C4-2B (cell line): ENCODE results near the gene CACNA2D3.

ENCODE experiments used
- H3K27ac ChIP-seq: fragments of 450-650 bp; 2 replicates; pipeline ENCODE4 v1.5.1; 2017
- CTCF ChIP-seq: fragments of 450-650 bp; conservative IDR thresholded peaks from 2 replicates; pipeline ENCODE4 v1.5.1; 2017; ENCODE audit warnings: mild to moderate bottlenecking
- ZFX ChIP-seq: fragments of 450-650 bp; IDR thresholded peaks from 2 replicates; pipeline ENCODE4 v1.6.1; 2017

Gene CACNA2D3

GRCh38 chr3:54939557-54940300 lies 817.4 kb downstream of the CACNA2D3 start:
- no peak overlapping the region for H3K27ac ChIP-seq

GRCh38 chr3:54940971-54941370 lies 818.6 kb downstream of the CACNA2D3 start:
- H3K27ac ChIP-seq = no peak overlapping the region
- no peak for TF ChIP-seq ZFX
- TF ChIP-seq CTCF = no peak

More at GRCh38 chr3:54939557-54940300, 817.4 kb downstream of the CACNA2D3 start:
- TF ChIP-seq CTCF (no peak), ZFX (no peak)

GRCh38 chr3:54941690-54942362 lies 819.5 kb downstream of the CACNA2D3 start:
- H3K27ac ChIP-seq = no peak overlapping the region
- TF ChIP-seq ZFX = no peak
- TF ChIP-seq CTCF = no peak

GRCh38 chr3:54949491-54950044 lies 827.2 kb downstream of the CACNA2D3 start:
- no peak for TF ChIP-seq ZFX
- TF ChIP-seq CTCF = no peak
- no peak overlapping the region for H3K27ac ChIP-seq

GRCh38 chr3:54950391-54951003 lies 828.1 kb downstream of the CACNA2D3 start:
- TF ChIP-seq CTCF = no peak
- no peak for TF ChIP-seq ZFX
- no peak overlapping the region for H3K27ac ChIP-seq

GRCh38 chr3:54951405-54951804 lies 829.1 kb downstream of the CACNA2D3 start:
- no peak overlapping the region for H3K27ac ChIP-seq
- TF ChIP-seq CTCF (peak; percentile 50), ZFX (no peak)

GRCh38 chr3:54954022-54954421 lies 831.7 kb downstream of the CACNA2D3 start:
- no peak for TF ChIP-seq ZFX
- H3K27ac ChIP-seq = no peak overlapping the region
